ENCODE measurements around the gene TERT.

- TF ChIP-seq CTCF (IDR thresholded peaks at IDR 0.05) (no peak), POLR2AphosphoS5 (IDR thresholded peaks at IDR 0.05) (no peak)
Measured at GRCh38 chr5:1321576-1321975, 26.7 kb upstream of the TERT start.
